H9 (cell line): ENCODE results near the gene C2CD4A. TPM values are rescaled to one million over a fixed set of nuclear protein-coding genes. Genes with fewer than 3 reads are reported as not detected.

ENCODE experiments used
- DNase-seq: peaks from one replicate; pipeline ENCODE4 v3.0.0-alpha.2; 2017
- H2AFZ ChIP-seq: one replicate; pipeline ENCODE4 v1.6.1; 2013; ENCODE audit warnings: mild to moderate bottlenecking, low read length, control low read depth, moderate library complexity
- H2AK5ac ChIP-seq: 2 replicates; pipeline ENCODE4 v1.6.1; 2013; ENCODE audit warnings: low read length, control low read depth, mixed read lengths; ENCODE audit not compliant: insufficient read length
- H2BK120ac ChIP-seq: one replicate; pipeline ENCODE4 v1.6.1; 2013; ENCODE audit warnings: low read depth, mild to moderate bottlenecking, low read length, control low read depth, inconsistent platforms; ENCODE audit not compliant: poor library complexity, severe bottlenecking
- H2BK12ac ChIP-seq: 2 replicates; pipeline ENCODE4 v1.6.1; 2013; ENCODE audit warnings: low read length, control low read depth, mixed read lengths, low read depth; ENCODE audit not compliant: insufficient read length
- H2BK15ac ChIP-seq: 2 replicates; pipeline ENCODE4 v1.6.1; 2013; ENCODE audit warnings: low read depth, low read length, control low read depth
- H2BK20ac ChIP-seq: one replicate; pipeline ENCODE4 v1.6.1; 2013; ENCODE audit warnings: low read depth, mild to moderate bottlenecking, low read length, control low read depth, inconsistent platforms; ENCODE audit not compliant: poor library complexity, severe bottlenecking
- H2BK5ac ChIP-seq: 2 replicates; pipeline ENCODE4 v1.6.1; 2013; ENCODE audit warnings: low read length, control low read depth, mixed read lengths; ENCODE audit not compliant: insufficient read length
- H3K14ac ChIP-seq: 2 replicates; pipeline ENCODE4 v1.6.1; 2013; ENCODE audit warnings: low read length, control low read depth; ENCODE audit not compliant: insufficient read depth
- H3K18ac ChIP-seq: 2 replicates; pipeline ENCODE4 v1.6.1; 2013; ENCODE audit warnings: low read depth, mild to moderate bottlenecking, mixed read lengths, low read length, control low read depth; ENCODE audit not compliant: insufficient read length
- H3K23ac ChIP-seq: 2 replicates; pipeline ENCODE4 v1.6.1; 2013; ENCODE audit warnings: low read length, control low read depth, mixed read lengths, low read depth; ENCODE audit not compliant: insufficient read length
- H3K23me2 ChIP-seq: 2 replicates; pipeline ENCODE4 v1.6.1; 2013; ENCODE audit warnings: low read depth, mild to moderate bottlenecking, mixed read lengths, low read length, control low read depth; ENCODE audit not compliant: insufficient read length, poor library complexity, severe bottlenecking
- H3K27ac ChIP-seq: 2 replicates; pipeline ENCODE4 v1.5.1; 2013; ENCODE audit warnings: low read length, control low read depth, mixed read lengths, low read depth; ENCODE audit not compliant: insufficient read length
- H3K27me3 ChIP-seq: 2 replicates; pipeline ENCODE4 v1.6.1; 2013; ENCODE audit warnings: low read length, control low read depth, inconsistent platforms; ENCODE audit not compliant: insufficient read depth
- H3K4ac ChIP-seq: 2 replicates; pipeline ENCODE4 v1.6.1; 2013; ENCODE audit warnings: low read depth, mild to moderate bottlenecking, control low read depth, inconsistent platforms, low read length, moderate library complexity
- H3K4me1 ChIP-seq: 2 replicates; pipeline ENCODE4 v1.6.1; 2013; ENCODE audit warnings: low read length, control low read depth, inconsistent platforms; ENCODE audit not compliant: insufficient read depth
- H3K4me2 ChIP-seq: 2 replicates; pipeline ENCODE4 v1.6.1; 2013; ENCODE audit warnings: low read length, control low read depth, mixed read lengths; ENCODE audit not compliant: insufficient read length, insufficient read depth
- H3K56ac ChIP-seq: 2 replicates; pipeline ENCODE4 v1.6.1; 2013; ENCODE audit warnings: low read depth, mild to moderate bottlenecking, mixed read lengths, low read length, control low read depth; ENCODE audit not compliant: insufficient read length
- H3K79me1 ChIP-seq: 2 replicates; pipeline ENCODE4 v1.6.1; 2013; ENCODE audit warnings: low read depth, mild to moderate bottlenecking, moderate library complexity, low read length, control low read depth, inconsistent platforms; ENCODE audit not compliant: insufficient read depth, poor library complexity, severe bottlenecking
- H3K79me2 ChIP-seq: 2 replicates; pipeline ENCODE4 v1.6.1; 2013; ENCODE audit warnings: low read length, control low read depth, inconsistent platforms; ENCODE audit not compliant: insufficient read depth
- H3K9ac ChIP-seq: 2 replicates; pipeline ENCODE4 v1.6.1; 2013; ENCODE audit warnings: low read length, control low read depth, mixed read lengths; ENCODE audit not compliant: insufficient read length; ENCODE audit errors: extremely low read depth
- H3K9me3 ChIP-seq: one replicate; pipeline ENCODE4 v1.6.1; 2013; ENCODE audit warnings: low read depth, low read length, inconsistent platforms; ENCODE audit not compliant: control insufficient read depth
- H3T11ph ChIP-seq: one replicate; pipeline ENCODE4 v1.6.1; 2013; ENCODE audit warnings: mild to moderate bottlenecking, low read length, control low read depth, inconsistent platforms
- H4K20me1 ChIP-seq: one replicate; pipeline ENCODE4 v1.6.1; 2013; ENCODE audit not compliant: control insufficient read depth, insufficient read length, insufficient read depth
- H4K5ac ChIP-seq: 2 replicates; pipeline ENCODE4 v1.6.1; 2013; ENCODE audit warnings: low read depth, mild to moderate bottlenecking, mixed read lengths, low read length, control low read depth; ENCODE audit not compliant: insufficient read length
- H4K8ac ChIP-seq: replicated peaks from 2 replicates; pipeline ENCODE4 v1.6.1; 2013; ENCODE audit warnings: low read length, control low read depth, mixed read lengths, low read depth; ENCODE audit not compliant: insufficient read length
- H4K91ac ChIP-seq: 2 replicates; pipeline ENCODE4 v1.6.1; 2013; ENCODE audit warnings: low read depth, mild to moderate bottlenecking, moderate library complexity, mixed read lengths, low read length, control low read depth; ENCODE audit not compliant: insufficient read length
- H3K27ac Mint-ChIP-seq, 3 experiments: 2 replicates in 2 of 3; 3 replicates in 1 of 3; pipeline ENCODE4 v1.8.0; 2020 to 2021; ENCODE audit warnings: mixed read lengths in 3 of 3, mild to moderate bottlenecking in 1 of 3, moderate library complexity in 1 of 3
- H3K27me3 Mint-ChIP-seq: 2 replicates; pipeline ENCODE4 v1.8.0; 2021; ENCODE audit warnings: low read depth, mild to moderate bottlenecking, moderate library complexity, mixed read lengths
- H3K36me3 Mint-ChIP-seq, 3 experiments: 2 replicates in 2 of 3; 3 replicates in 1 of 3; pipeline ENCODE4 v1.8.0; 2020 to 2021; ENCODE audit warnings: low read depth in 3 of 3, mixed read lengths in 3 of 3; ENCODE audit not compliant: insufficient read depth in 1 of 3
- H3K4me1 Mint-ChIP-seq, 2 experiments: 2 replicates each; pipeline ENCODE4 v1.8.0; 2020; ENCODE audit warnings: mixed read lengths in 2 of 2
- H3K4me3 Mint-ChIP-seq, 2 experiments: 2 replicates in 1 of 2; 3 replicates in 1 of 2; pipeline ENCODE4 v1.8.0; 2020 to 2021; ENCODE audit warnings: mild to moderate bottlenecking in 2 of 2, mixed read lengths in 2 of 2, moderate library complexity in 1 of 2
- H3K9me3 Mint-ChIP-seq, 2 experiments: 2 replicates in 1 of 2; 3 replicates in 1 of 2; pipeline ENCODE4 v1.8.0; 2020; ENCODE audit warnings: mild to moderate bottlenecking in 2 of 2, mixed read lengths in 2 of 2, moderate library complexity in 1 of 2
- CTCF ChIP-seq: fragments of 200-600 bp; sonication (generic); conservative IDR thresholded peaks from 3 replicates; pipeline ENCODE4 v1.8.0; 2021; ENCODE audit warnings: antibody characterized with exemption, mild to moderate bottlenecking
- WGBS: extraction: QIAGEN DNeasy Blood & Tissue Kit; methylation state at CpG from one replicate; pipeline ENCODE4 v1.1.7; 2013; ENCODE audit warnings: missing lambda C conversion rate, low lambda C conversion rate, mixed read lengths; ENCODE audit not compliant: insufficient read length; ENCODE audit errors: extremely low coverage; 5-methylcytosine and 5-hydroxymethylcytosine counted together
- total RNA-seq: library from RNA; stranded (reverse); gene quantifications from 2 replicates; pipeline ENCODE4 v1.2.1, GENCODE V29; 2021

C2CD4A gene
- total RNA-seq, 1 experiment from 2014 or later: not detected

GRCh38 chr15:62067448-62068044 lies 769 bp downstream of the C2CD4A start:
- DNase-seq: peak; percentile 50
- Histone ChIP-seq H3T11ph (no peak overlapping the region), H3K23ac (no peak overlapping the region), H2BK20ac (no peak overlapping the region), H2BK12ac (no peak overlapping the region), H3K4ac (no peak overlapping the region), H2BK5ac (no peak overlapping the region), H3K27me3 (peaks cover 18% of the 10 kb centered on the region), H4K5ac (no peak overlapping the region), H3K79me2 (no peaks in the 10 kb centered on the region), H3K79me1 (no peaks in the 10 kb centered on the region), H3K4me1 (no peaks in the 10 kb centered on the region; the same call in 1 of the 2 replicates), H2BK120ac (no peak overlapping the region), H4K91ac (no peak overlapping the region), H3K14ac (no peak overlapping the region), H3K9ac (no peak overlapping the region), H4K20me1 (no peaks in the 10 kb centered on the region), H3K18ac (no peak overlapping the region), H2AFZ (no peak overlapping the region), H2AK5ac (no peak overlapping the region), H2BK15ac (no peak overlapping the region), H4K8ac (no peak overlapping the region), H3K56ac (no peak overlapping the region), H3K27ac (no peak overlapping the region), H3K23me2 (peaks cover 17% of the 10 kb centered on the region), H3K4me2 (peak overlapping the region; percentile 94), H3K9me3 (no peaks in the 10 kb centered on the region)
- H3K4me3 Mint-ChIP-seq: peak overlapping the region; percentile 48 to 77
- no peaks in the 10 kb centered on the region for H3K36me3 Mint-ChIP-seq
- peaks cover 16 to 18% of the 10 kb centered on the region in 2 experiments for H3K4me1 Mint-ChIP-seq
- H3K9me3 Mint-ChIP-seq: no peaks in the 10 kb centered on the region; a peak in 1 of 5 replicates
- no CpG with 5 or more reads among the region's 62 CpGs for WGBS
- peaks cover 74% of the 10 kb centered on the region for H3K27me3 Mint-ChIP-seq
- no peak for TF ChIP-seq CTCF
- H3K27ac Mint-ChIP-seq: no peak overlapping the region; a peak in 1 of 7 replicates
